ENCODE results near the gene HDAC7.

DNA sequence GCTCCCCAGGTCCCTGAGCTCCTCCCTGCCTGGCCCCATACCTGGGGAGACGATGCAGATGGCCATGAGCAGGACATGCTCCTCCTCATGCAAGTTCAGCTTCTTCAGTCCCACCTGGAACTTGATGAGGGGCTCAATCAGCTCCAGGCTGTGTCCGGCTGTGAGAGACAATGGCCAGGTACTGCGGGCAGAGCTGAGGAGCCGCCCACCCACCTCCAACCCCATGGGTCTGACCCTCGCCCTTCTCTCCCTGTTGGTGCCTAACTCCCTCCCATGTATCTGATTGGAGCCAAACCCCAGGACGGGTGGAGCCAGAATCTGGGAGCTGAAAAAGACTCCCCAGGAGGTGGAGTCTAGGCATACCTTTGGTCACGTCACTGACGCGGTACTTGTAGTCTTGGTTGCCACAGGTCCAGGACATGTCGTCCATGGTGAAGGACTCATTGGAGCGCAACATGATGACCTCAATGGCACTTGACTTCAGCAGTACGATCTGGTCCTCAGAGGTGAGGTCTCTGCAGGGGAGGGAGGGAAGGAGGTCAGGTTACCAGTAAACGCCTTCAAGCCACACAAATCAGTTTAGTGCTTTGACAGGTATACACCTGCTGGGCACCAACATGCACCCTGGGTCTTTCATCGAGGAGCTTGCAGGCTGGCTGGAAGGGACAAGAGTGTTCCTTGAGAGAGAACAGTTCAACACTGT is 26.7 kb upstream of the HDAC7 start:
- TF ChIP-seq, protein P1, sequence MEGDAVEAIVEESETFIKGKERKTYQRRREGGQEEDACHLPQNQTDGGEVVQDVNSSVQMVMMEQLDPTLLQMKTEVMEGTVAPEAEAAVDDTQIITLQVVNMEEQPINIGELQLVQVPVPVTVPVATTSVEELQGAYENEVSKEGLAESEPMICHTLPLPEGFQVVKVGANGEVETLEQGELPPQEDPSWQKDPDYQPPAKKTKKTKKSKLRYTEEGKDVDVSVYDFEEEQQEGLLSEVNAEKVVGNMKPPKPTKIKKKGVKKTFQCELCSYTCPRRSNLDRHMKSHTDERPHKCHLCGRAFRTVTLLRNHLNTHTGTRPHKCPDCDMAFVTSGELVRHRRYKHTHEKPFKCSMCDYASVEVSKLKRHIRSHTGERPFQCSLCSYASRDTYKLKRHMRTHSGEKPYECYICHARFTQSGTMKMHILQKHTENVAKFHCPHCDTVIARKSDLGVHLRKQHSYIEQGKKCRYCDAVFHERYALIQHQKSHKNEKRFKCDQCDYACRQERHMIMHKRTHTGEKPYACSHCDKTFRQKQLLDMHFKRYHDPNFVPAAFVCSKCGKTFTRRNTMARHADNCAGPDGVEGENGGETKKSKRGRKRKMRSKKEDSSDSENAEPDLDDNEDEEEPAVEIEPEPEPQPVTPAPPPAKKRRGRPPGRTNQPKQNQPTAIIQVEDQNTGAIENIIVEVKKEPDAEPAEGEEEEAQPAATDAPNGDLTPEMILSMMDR (conservative IDR thresholded peaks at IDR 0.05; ENCODE audit: low read depth, low read length), result no peak
- TF ChIP-seq EZH2 (IDR thresholded peaks at IDR 0.05; ENCODE audit: low read length, unreplicated experiment) (no peak), EZH2phosphoT487 (IDR thresholded peaks at IDR 0.05; ENCODE audit: borderline replicate concordance, low read length) (no peak)

All from PC-3 (cell line).